K562 (cell line): Measurements from ENCODE around the gene FANCC. TPM values are rescaled to one million over a fixed set of nuclear protein-coding genes. Genes with fewer than 3 reads are reported as not detected.

Experiments
- BRD4 ChIP-seq: fragments of 200-600 bp; sonication (generic); IDR thresholded peaks from 2 replicates; pipeline ENCODE4 v1.6.1; 2017; ENCODE audit warnings: inconsistent platforms
- CGGBP1 ChIP-seq: fragments of 250-450 bp; sonication (Bioruptor Pico); IDR thresholded peaks from 2 replicates; pipeline ENCODE4 v1.9.0; 2021; ENCODE audit warnings: mild to moderate bottlenecking
- ETV1 ChIP-seq: fragments of 450-650 bp; conservative IDR thresholded peaks from 2 replicates; pipeline ENCODE4 v1.6.1; 2016; ENCODE audit warnings: missing genetic modification characterization, control low read depth, low read depth, missing compliant biosample characterization
- KAT2B ChIP-seq: IDR thresholded peaks from one replicate; pipeline ENCODE4 v1.6.1; 2012; ENCODE audit warnings: low read depth, mild to moderate bottlenecking, control low read depth, inconsistent platforms, low read length, moderate library complexity
- NFIC ChIP-seq: fragments of 450-650 bp; IDR thresholded peaks from 2 replicates; pipeline ENCODE4 v1.6.1; 2017; ENCODE audit warnings: mild to moderate bottlenecking, inconsistent platforms
- OTX1 ChIP-seq: fragments of 450-650 bp; formaldehyde crosslinking; IDR thresholded peaks from 2 replicates; pipeline ENCODE4 v1.4.0; 2022; ENCODE audit warnings: mild to moderate bottlenecking
- PTBP1 ChIP-seq: fragments of 200-400 bp; formaldehyde crosslinking; IDR thresholded peaks from 2 replicates; pipeline ENCODE4 v1.6.1; 2017; ENCODE audit warnings: low read depth, low read length
- SIX5 ChIP-seq, 2 experiments: IDR thresholded peaks; 2 replicates each; pipeline ENCODE4 v1.6.1; 2011; ENCODE audit warnings: low read length in 2 of 2, borderline replicate concordance in 1 of 2, low read depth in 1 of 2, mild to moderate bottlenecking in 1 of 2, moderate library complexity in 1 of 2; ENCODE audit not compliant: insufficient read depth in 1 of 2
- TAF15 ChIP-seq: fragments of 200-400 bp; formaldehyde crosslinking; IDR thresholded peaks from 2 replicates; pipeline ENCODE4 v1.6.1; 2017; ENCODE audit warnings: mild to moderate bottlenecking, low read depth, low read length, moderate library complexity
- TAF7 ChIP-seq: fragments of 450-650 bp; IDR thresholded peaks from 2 replicates; pipeline ENCODE4 v1.6.1; 2016; ENCODE audit warnings: missing genetic modification characterization, missing compliant biosample characterization
- XRCC3 ChIP-seq: fragments of 450-650 bp; IDR thresholded peaks from 2 replicates; pipeline ENCODE4 v1.6.1; 2017; ENCODE audit warnings: mild to moderate bottlenecking, moderate library complexity
- ZFPM2 ChIP-seq: fragments of 250-450 bp; sonication (Bioruptor Pico); IDR thresholded peaks from 2 replicates; pipeline ENCODE4 v1.5.1; 2022; ENCODE audit warnings: mild to moderate bottlenecking
- ZNF121 ChIP-seq: sonication (generic); formaldehyde crosslinking; conservative IDR thresholded peaks from 2 replicates; pipeline ENCODE4 v1.8.0; 2022; ENCODE audit warnings: missing genetic modification reagents
- ZNF354B ChIP-seq: fragments of 250-450 bp; sonication (Bioruptor Pico); IDR thresholded peaks from 2 replicates; pipeline ENCODE4 v1.4.0; 2020
- polyA plus RNA-seq, 8 experiments: library from polyadenylated mRNA; depleted of rRNA in 4 of 8; stranded (reverse) in 5 of 8; unstranded in 3 of 8; fragments of >200 nt; fragmentation: Nextera tagmentation in 2 of 8; fragmentation: Illumina TruSeq in 1 of 8; extraction: Ambion mirVana in 2 of 8; extraction: Trizol in 1 of 8; gene quantifications; 2 replicates each; pipeline versions ENCODE4 v1.2.1 to v1.2.3, GENCODE V29; 2011 to 2014; ENCODE audit warnings: inconsistent platforms in 1 of 8, missing spikeins in 1 of 8
- total RNA-seq, 7 experiments: library from RNA; depleted of rRNA in 6 of 7; stranded (reverse); fragments of >200 nt in 6 of 7; fragmentation: Illumina TruSeq in 2 of 7; extraction: Trizol in 2 of 7; gene quantifications; 2 replicates each; pipeline versions ENCODE4 v1.2.1 to v1.2.3, GENCODE V29; 2011 to 2021; ENCODE audit warnings: low replicate concordance in 1 of 7
- TF ChIP-seq, protein P1 (sequence below): fragments of 250-450 bp; sonication (Bioruptor Pico); IDR thresholded peaks from 2 replicates; pipeline ENCODE4 v1.5.1; 2021; ENCODE audit warnings: mild to moderate bottlenecking
- TF ChIP-seq, protein P2 (sequence below): fragments of 250-450 bp; sonication (Bioruptor Pico); IDR thresholded peaks from 2 replicates; pipeline ENCODE4 v1.4.0; 2020; ENCODE audit warnings: mild to moderate bottlenecking, moderate library complexity
- TF ChIP-seq, protein P3 (sequence below): fragments of 200-800 bp; sonication (Bioruptor generic); IDR thresholded peaks from 2 replicates; pipeline ENCODE4 v1.6.1; 2016; ENCODE audit warnings: missing genetic modification characterization, missing compliant biosample characterization
- TF ChIP-seq, protein P4 (sequence below), 2 experiments: fragments of 450-650 bp in 1 of 2; sonication (generic) in 1 of 2; formaldehyde crosslinking; conservative IDR thresholded peaks; 2 replicates each; pipeline versions ENCODE4 v1.4.0 to v1.8.1; 2020 to 2022; ENCODE audit warnings: mild to moderate bottlenecking in 1 of 2, missing genetic modification reagents in 1 of 2

The FANCC gene
- total and polyA plus RNA-seq, 9 of the 15 experiments (the other 6 are each of a cell fraction or from before 2014, with no cell fraction given), result 4.6 to 18.4 (median 14.2) TPM

DNA sequence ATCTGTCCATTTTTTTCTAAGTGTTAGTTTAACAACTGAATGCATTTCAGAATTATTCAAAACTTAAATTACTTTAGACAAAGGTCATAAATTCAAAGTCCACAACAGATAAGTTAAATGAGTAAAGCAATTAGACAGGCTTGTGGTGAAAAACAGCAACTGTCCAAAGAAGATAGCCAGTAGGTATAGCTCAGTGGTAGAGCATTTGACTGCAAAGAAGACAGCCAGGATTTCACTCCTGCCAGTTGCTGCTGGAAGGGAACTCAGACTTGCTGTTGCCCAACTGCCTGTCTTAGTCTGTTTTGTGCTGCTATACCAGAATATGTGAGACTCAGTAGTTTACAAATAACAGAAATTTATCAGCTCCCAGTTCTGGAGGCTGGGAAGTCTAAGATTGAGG lies 10.0 kb downstream of the FANCC start (continued):
- TF ChIP-seq, protein P1, sequence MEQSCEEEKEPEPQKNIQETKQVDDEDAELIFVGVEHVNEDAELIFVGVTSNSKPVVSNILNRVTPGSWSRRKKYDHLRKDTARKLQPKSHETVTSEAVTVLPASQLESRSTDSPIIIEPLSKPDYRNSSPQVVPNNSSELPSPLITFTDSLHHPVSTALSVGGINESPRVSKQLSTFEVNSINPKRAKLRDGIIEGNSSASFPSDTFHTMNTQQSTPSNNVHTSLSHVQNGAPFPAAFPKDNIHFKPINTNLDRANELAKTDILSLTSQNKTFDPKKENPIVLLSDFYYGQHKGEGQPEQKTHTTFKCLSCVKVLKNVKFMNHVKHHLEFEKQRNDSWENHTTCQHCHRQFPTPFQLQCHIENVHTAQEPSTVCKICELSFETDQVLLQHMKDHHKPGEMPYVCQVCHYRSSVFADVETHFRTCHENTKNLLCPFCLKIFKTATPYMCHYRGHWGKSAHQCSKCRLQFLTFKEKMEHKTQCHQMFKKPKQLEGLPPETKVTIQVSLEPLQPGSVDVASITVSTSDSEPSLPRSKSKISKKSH (CRISPR knock-in tag), result no peak
- no peak for TF ChIP-seq PTBP1
- TF ChIP-seq, protein P2, sequence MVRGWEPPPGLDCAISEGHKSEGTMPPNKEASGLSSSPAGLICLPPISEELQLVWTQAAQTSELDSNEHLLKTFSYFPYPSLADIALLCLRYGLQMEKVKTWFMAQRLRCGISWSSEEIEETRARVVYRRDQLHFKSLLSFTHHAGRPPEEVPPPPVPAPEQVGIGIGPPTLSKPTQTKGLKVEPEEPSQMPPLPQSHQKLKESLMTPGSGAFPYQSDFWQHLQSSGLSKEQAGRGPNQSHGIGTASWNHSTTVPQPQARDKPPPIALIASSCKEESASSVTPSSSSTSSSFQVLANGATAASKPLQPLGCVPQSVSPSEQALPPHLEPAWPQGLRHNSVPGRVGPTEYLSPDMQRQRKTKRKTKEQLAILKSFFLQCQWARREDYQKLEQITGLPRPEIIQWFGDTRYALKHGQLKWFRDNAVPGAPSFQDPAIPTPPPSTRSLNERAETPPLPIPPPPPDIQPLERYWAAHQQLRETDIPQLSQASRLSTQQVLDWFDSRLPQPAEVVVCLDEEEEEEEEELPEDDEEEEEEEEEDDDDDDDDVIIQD, result no peak
- no peak for TF ChIP-seq ZNF354B (CRISPR knock-in tag)
- no peak for TF ChIP-seq ETV1 (tag)
- no peak for TF ChIP-seq TAF7 (tag)
- TF ChIP-seq KAT2B, result no peak
- no peak for TF ChIP-seq XRCC3
- TF ChIP-seq ZFPM2 (CRISPR knock-in tag), result no peak
- TF ChIP-seq TAF15, result no peak
- TF ChIP-seq OTX1 (CRISPR knock-in tag), result no peak
- TF ChIP-seq, protein P3, sequence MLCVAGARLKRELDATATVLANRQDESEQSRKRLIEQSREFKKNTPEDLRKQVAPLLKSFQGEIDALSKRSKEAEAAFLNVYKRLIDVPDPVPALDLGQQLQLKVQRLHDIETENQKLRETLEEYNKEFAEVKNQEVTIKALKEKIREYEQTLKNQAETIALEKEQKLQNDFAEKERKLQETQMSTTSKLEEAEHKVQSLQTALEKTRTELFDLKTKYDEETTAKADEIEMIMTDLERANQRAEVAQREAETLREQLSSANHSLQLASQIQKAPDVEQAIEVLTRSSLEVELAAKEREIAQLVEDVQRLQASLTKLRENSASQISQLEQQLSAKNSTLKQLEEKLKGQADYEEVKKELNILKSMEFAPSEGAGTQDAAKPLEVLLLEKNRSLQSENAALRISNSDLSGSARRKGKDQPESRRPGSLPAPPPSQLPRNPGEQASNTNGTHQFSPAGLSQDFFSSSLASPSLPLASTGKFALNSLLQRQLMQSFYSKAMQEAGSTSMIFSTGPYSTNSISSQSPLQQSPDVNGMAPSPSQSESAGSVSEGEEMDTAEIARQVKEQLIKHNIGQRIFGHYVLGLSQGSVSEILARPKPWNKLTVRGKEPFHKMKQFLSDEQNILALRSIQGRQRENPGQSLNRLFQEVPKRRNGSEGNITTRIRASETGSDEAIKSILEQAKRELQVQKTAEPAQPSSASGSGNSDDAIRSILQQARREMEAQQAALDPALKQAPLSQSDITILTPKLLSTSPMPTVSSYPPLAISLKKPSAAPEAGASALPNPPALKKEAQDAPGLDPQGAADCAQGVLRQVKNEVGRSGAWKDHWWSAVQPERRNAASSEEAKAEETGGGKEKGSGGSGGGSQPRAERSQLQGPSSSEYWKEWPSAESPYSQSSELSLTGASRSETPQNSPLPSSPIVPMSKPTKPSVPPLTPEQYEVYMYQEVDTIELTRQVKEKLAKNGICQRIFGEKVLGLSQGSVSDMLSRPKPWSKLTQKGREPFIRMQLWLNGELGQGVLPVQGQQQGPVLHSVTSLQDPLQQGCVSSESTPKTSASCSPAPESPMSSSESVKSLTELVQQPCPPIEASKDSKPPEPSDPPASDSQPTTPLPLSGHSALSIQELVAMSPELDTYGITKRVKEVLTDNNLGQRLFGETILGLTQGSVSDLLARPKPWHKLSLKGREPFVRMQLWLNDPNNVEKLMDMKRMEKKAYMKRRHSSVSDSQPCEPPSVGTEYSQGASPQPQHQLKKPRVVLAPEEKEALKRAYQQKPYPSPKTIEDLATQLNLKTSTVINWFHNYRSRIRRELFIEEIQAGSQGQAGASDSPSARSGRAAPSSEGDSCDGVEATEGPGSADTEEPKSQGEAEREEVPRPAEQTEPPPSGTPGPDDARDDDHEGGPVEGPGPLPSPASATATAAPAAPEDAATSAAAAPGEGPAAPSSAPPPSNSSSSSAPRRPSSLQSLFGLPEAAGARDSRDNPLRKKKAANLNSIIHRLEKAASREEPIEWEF (CRISPR knock-in tag), result no peak
- no peak for TF ChIP-seq NFIC
- TF ChIP-seq CGGBP1 (CRISPR knock-in tag), result no peak
- TF ChIP-seq, protein P4, sequence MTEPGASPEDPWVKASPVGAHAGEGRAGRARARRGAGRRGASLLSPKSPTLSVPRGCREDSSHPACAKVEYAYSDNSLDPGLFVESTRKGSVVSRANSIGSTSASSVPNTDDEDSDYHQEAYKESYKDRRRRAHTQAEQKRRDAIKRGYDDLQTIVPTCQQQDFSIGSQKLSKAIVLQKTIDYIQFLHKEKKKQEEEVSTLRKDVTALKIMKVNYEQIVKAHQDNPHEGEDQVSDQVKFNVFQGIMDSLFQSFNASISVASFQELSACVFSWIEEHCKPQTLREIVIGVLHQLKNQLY (CRISPR knock-in tag; conservative IDR thresholded peaks at IDR 0.05), result no peak
- TF ChIP-seq BRD4, result no peak
- no peak for TF ChIP-seq SIX5 (IDR thresholded peaks at IDR 0.05; ENCODE audit: borderline replicate concordance in 1 of 2, insufficient read depth in 1 of 2, low read depth in 1 of 2, low read length in 2 of 2)
- no peak for TF ChIP-seq ZNF121
